ENCODE measurements around the gene ACAD11.

Gene ACAD11

GRCh38 chr3:132549890-132550578 is 109.6 kb downstream of the ACAD11 start:
- DNase-seq = no peak

GRCh38 chr3:132549169-132549568 is 110.4 kb downstream of the ACAD11 start:
- no peak for DNase-seq

DNA sequence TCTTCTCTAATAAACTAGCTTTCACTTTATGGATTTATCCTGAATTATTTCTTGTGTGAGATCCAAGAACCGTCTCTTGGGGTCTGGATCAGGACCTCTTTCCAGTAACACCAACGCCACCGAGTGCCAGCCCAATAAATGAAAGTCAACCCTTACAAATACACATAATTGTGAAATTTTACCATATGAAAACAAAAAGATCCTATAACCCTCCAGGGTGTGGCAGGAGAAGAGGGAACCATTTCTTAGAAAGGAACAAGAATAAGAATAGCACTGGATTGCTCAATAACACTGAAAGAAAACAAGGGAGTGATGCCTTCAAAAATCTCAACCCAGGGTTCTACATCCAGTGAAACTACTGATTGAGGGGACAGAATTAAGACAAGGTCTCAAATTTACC is 114.1 kb downstream of the ACAD11 start:
- no peak for DNase-seq

DNA sequence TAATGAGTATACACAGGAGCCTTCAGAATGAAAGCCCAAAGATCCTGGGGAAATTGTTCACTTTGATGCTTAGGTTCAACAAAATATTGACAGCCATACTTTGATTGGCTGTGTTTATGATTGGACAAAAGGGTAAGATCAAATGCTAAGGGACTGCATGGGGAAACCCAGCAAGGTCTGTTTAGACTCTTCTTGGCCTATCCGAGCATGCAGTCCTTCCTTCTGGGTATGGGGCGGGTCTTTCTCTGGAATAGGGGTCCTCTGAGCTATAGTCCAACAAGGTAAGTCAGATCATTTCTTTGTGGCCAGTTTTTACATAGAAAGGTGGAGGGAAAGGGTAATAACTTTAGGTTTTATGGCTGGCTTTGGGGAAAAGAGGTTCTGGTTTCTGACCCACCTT is 115.5 kb downstream of the ACAD11 start:
- DNase-seq = no peak

DNA sequence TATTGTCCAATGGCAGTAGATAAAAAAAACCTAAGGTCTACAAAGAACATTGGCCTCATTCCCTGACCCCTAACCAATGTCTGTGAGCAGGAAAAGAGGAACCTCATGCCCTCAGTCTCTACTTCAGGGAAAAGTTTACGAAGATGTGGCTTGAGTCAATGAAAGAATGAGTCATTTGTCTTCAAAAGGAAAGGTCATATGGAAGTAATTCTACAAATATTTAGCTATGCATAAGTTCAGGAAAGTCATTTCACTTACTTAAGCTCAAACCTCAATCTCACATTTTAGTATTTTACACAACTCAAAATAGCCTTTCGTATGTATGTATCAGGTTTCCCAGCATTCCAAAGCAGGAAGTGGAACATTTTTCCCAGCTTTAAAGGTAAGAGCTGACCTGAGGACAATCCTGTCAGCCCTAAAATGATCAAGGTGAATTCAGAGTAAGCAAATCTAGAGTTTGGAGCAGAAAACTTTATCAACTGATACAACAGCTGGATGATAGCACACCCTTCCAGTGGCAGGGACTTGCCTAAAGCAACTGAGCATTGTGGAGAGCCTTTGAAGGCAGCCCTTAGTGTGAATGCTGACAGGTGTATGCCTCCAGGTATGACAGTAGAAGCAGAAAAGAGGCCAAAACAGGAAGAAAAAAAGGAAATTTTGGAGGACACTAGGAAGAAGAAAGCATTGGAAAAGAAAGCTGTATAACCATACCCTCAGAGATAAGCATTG is 116.4 kb downstream of the ACAD11 start:
- no peak for DNase-seq

- DNase-seq = no peak
Observed at GRCh38 chr3:132542577-132542976, 117.0 kb downstream of the ACAD11 start.

DNA sequence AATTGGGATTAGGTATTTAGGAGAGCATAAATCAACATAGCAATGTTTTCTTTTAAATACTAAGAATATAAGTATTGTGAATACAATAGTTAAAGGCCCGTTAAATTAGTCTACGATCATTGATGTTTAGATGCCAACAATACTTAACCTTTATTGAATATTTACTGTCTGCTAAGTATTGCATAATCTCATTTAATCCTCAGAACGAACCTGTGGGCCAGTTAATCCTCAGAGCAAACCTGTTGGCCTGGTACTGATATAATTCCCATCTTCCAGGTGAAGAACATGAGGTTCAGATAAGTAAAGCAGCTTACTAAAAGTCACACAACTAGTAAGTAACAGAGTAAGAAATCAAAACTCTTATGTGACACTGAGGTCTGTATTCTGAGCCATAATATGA is 119.9 kb downstream of the ACAD11 start:
- no peak for DNase-seq

DNA sequence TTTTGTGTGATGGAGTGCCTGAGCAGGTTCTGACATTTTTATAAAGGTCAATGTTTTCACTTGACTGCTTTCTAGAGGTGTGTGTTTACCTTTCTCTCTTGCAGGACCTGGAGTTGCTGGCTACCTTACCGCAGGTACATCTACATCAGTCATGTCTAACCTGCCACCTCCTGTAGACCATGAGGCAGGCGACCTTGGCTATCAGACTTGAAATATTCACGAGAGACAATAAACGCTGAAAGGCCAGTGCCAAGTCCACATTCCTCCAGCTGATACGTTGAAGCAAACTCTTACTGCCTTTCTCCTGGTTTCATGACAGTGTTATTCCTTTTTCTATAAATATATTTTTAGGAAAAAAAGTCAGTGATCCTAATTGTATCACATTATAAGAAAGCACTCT is 121.5 kb downstream of the ACAD11 start:
- no peak for DNase-seq

DNA sequence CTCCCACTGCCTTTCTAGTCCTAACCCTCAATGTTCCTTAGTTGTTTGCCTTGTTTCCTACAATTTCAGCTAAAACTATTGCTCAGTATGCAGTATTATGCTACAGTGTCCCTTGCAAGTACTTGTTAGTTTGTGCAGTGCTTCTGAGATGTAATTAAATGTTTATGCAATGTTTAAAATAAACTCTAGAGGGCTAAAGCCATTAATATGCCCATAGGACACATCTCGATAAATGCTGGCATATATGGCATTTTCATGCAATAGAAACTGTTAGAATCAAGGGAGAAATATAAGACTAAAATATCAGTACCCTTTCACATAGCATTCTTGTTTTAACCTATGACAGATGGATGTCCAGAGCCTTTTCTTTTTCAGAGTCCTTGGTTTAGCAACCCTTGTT is 122.3 kb downstream of the ACAD11 start:
- DNase-seq = no peak

GRCh38 chr3:132536442-132537153 is 123.0 kb downstream of the ACAD11 start:
- DNase-seq = no peak

DNA sequence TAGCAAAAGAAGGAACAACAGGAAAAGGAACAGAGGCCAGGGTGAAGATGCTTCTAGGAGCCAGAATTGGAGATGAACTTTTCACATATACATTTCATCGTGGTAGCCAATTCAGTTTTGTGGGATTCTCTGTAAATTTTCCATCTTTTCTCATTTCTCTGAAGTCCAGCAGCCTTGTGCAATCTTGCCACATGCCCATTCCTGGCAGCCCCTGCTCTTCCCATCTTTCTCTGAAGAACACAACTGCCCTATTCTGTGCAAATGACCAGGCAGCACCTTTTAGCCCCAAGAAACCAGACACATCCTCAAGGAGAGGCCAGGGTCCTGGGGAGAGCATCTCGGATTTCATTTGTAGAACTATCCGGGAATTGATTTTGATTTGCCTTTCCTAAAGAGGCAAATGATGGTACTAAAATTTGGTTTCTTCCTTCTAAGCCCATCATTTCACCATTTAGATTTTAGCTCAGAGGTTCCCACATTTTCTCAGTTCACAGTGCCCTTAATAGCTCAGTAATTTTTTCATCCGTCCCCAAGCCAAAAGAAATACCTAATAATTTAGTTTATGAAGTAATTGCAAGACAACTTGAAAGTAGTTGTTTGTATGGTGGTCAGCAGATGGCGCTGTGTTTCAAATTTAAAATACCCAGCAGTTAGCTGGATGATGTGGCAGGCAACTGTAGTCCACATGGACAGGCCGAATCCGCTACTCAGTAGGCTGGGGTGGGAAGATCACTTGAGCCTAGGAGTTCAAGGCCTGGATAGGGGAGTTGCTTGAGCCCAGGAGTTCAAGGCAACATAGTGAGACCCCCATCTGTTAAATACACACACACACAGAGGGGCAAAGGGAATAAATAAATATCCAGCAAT is 123.8 kb downstream of the ACAD11 start:
- DNase-seq = peak; percentile 3

DNA sequence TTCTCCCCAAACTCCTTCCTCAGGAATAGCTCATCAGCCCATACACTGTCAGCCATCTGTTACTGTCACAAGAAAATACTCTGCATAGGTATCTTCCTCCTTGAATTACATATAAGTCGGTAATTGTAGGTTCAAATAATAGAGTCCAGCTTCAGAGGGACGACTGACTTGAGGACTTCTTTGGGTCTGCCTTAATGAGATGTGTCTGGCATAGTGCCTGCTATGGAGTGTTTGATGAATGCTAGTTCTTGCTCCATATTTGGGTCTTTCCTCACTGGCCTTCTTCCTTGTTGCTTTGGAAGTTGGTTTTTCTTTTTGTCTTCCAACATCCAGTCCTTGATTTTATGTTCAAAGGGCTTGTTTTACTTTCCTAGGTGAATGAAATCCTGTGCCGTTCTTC is 129.0 kb downstream of the ACAD11 start:
- no peak for DNase-seq

- DNase-seq = no peak
Observed at GRCh38 chr3:132522353-132522752, 137.3 kb downstream of the ACAD11 start.

- no peak for DNase-seq
Observed at GRCh38 chr3:132521901-132522300, 137.7 kb downstream of the ACAD11 start.

- DNase-seq = no peak
Observed at GRCh38 chr3:132519914-132520313, 139.7 kb downstream of the ACAD11 start.

DNA sequence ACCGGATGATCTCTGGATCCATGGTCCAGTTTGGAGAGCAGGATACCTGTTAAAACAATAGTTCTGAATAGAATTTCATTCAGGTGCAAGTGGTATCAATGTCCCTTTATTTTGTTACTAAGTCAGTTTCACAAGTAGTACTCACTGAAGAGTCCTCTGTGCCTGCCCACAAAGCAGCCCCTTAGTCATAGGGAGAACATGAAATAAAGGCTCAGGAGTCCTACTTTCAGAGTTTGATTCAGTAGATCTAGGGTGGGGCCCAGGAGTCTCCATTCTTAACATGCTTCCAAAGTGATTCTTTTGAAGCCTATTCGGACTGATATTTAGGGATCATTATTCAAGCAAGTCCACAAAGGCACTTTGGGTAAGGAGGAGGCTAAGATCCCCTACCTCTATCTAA is 142.3 kb downstream of the ACAD11 start:
- no peak for DNase-seq

GRCh38 chr3:132513057-132513456 is 146.6 kb downstream of the ACAD11 start:
- DNase-seq = no peak

DNA sequence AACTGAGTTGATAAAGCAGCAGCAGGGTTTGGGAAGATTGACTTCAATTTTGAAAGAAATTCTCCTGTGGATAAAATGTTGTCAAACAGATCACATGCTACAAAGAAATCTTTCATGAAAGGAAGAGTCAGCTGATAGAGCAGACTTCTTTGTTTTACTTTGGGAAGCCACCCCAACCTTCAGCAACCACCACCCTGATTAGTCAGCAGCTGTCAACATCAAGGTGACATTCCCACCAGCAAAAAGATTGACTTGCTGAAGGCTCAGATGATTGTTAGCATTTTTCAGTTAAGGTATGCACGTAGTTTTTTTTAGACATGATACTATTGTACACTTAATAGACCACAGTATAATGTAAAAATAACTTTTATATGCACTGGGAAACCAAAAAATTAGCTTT is 150.1 kb downstream of the ACAD11 start:
- no peak for DNase-seq

- DNase-seq = no peak
Observed at GRCh38 chr3:132509096-132509495, 150.5 kb downstream of the ACAD11 start.
